K562 (cell line): ENCODE measurements around the gene GUCA1A. TPM values are rescaled to one million over a fixed set of nuclear protein-coding genes. Genes with fewer than 3 reads are reported as not detected.

ENCODE experiments used
- ATAC-seq: fragments of 200-7000 bp; cut with Tn5 transposase; 3 replicates; pipeline ENCODE4 v1.9.1; 2020; ENCODE audit warnings: moderate library complexity
- BruUV-seq: library from RNA; stranded (reverse); fragments of 400-500 nt; replicated peaks from 2 replicates; lab custom pipeline; 2021; lab: Mats Ljungman, UMichigan
- CTCF ChIA-PET: fragments of 300-600 bp; formaldehyde crosslinking; extraction: SDS; loops from one replicate; lab custom pipeline; 2021; ENCODE audit warnings: low intra/inter-chr PET ratio; lab: Yijun Ruan, JAX
- POLR2A ChIA-PET: fragments of 300-600, 350-650 bp; sonication (Branson Sonifier 250); formaldehyde crosslinking; extraction: SDS; loops from one replicate; lab custom pipeline; 2021; ENCODE audit warnings: antibody characterized with exemption, inconsistent platforms; lab: Yijun Ruan, JAX
- DNase-seq, 4 experiments: peaks; one replicate each; pipeline versions ENCODE4 v3.0.0 to v3.0.0-alpha.2; 2011 to 2018; ENCODE audit warnings: low spot score in 3 of 4, mixed read lengths in 3 of 4; ENCODE audit errors: extremely low read depth in 1 of 4
- FAIRE-seq: peaks from 2 replicates; lab custom pipeline; 2011; peaks lifted over from hg19 to GRCh38; lab: Jason Lieb, UNC
- H2AFZ ChIP-seq: 2 replicates; pipeline ENCODE4 v1.6.0; 2011; ENCODE audit warnings: low read depth, low read length, control low read depth, inconsistent platforms
- H3K27ac ChIP-seq: fragments of 200-600 bp; 3 replicates; pipeline ENCODE4 v1.8.0; 2011; ENCODE audit warnings: low read depth, mild to moderate bottlenecking, control low read depth, inconsistent platforms, low read length, moderate library complexity, mixed read lengths; ENCODE audit errors: extremely low read depth
- H3K27me3 ChIP-seq, 2 experiments: fragments of 300-600 bp in 1 of 2; 2 replicates in 1 of 2; 3 replicates in 1 of 2; pipeline versions ENCODE4 v1.6.0 to v1.8.0; 2011; ENCODE audit warnings: inconsistent platforms in 2 of 2, low read length in 2 of 2, mild to moderate bottlenecking in 1 of 2, mixed read lengths in 1 of 2, moderate library complexity in 1 of 2; ENCODE audit not compliant: control insufficient read depth in 2 of 2, insufficient read depth in 2 of 2
- H3K36me3 ChIP-seq: fragments of 300-600 bp; 3 replicates; pipeline ENCODE4 v1.8.0; 2011; ENCODE audit warnings: mild to moderate bottlenecking, low read length, inconsistent platforms; ENCODE audit not compliant: control insufficient read depth, insufficient read depth
- H3K4me1 ChIP-seq, 2 experiments: fragments of 200-600 bp in 1 of 2; replicated peaks in 1 of 2; 2 replicates in 1 of 2; 3 replicates in 1 of 2; pipeline versions ENCODE4 v1.5.1 to v1.8.0; 2011; ENCODE audit warnings: inconsistent platforms in 2 of 2, low read length in 2 of 2, mild to moderate bottlenecking in 1 of 2, mixed read lengths in 1 of 2, moderate library complexity in 1 of 2; ENCODE audit not compliant: control insufficient read depth in 2 of 2, insufficient read depth in 2 of 2
- H3K4me2 ChIP-seq: 2 replicates; pipeline ENCODE4 v1.6.1; 2011; ENCODE audit warnings: low read length, control low read depth, inconsistent platforms, mixed read lengths; ENCODE audit not compliant: insufficient read depth
- H3K4me3 ChIP-seq: fragments of 200-600 bp; sonication (generic), shearing (Covaris generic); 2 replicates; pipeline ENCODE4 v1.5.1; 2016; ENCODE audit warnings: control low read depth, inconsistent platforms
- H3K79me2 ChIP-seq: fragments of 200-600 bp; 3 replicates; pipeline ENCODE4 v1.8.0; 2011; ENCODE audit warnings: low read length, inconsistent platforms; ENCODE audit not compliant: control insufficient read depth, insufficient read depth
- H3K9ac ChIP-seq, 2 experiments: 2 replicates each; pipeline versions ENCODE4 v1.6.0 to v1.6.1; 2011; ENCODE audit warnings: low read depth in 2 of 2, low read length in 2 of 2, control low read depth in 1 of 2, inconsistent platforms in 1 of 2, mild to moderate bottlenecking in 1 of 2, mixed read lengths in 1 of 2; ENCODE audit not compliant: insufficient read depth in 1 of 2
- H3K9me1 ChIP-seq: one replicate; pipeline ENCODE4 v1.6.0; 2011; ENCODE audit warnings: inconsistent platforms, mild to moderate bottlenecking, low read length, moderate library complexity; ENCODE audit not compliant: control insufficient read depth, insufficient read depth
- H3K9me3 ChIP-seq: replicated peaks from 2 replicates; pipeline ENCODE4 v1.5.1; 2011; ENCODE audit warnings: low read depth, low read length, inconsistent platforms; ENCODE audit not compliant: control insufficient read depth, insufficient read depth
- H4K20me1 ChIP-seq: replicated peaks from 2 replicates; pipeline ENCODE4 v1.6.1; 2011; ENCODE audit warnings: low read length, inconsistent platforms, mixed read lengths; ENCODE audit not compliant: control insufficient read depth, insufficient read depth
- ARID2 ChIP-seq: fragments of 450-650 bp; IDR thresholded peaks from 2 replicates; pipeline ENCODE4 v1.6.1; 2017; ENCODE audit warnings: antibody characterized with exemption, mild to moderate bottlenecking
- NCOA4 ChIP-seq: fragments of 450-650 bp; IDR thresholded peaks from 2 replicates; pipeline ENCODE4 v1.6.1; 2018; ENCODE audit warnings: mild to moderate bottlenecking; ENCODE audit not compliant: partially characterized antibody
- WGBS: fragments of 100-300 bp; shearing (Covaris generic); methylation state at CpG from one replicate; pipeline ENCODE4 v1.1.6; 2016; ENCODE audit warnings: low coverage, mixed read lengths; ENCODE audit not compliant: insufficient coverage; ENCODE audit errors: missing lambda C conversion rate; 5-methylcytosine and 5-hydroxymethylcytosine counted together
- in situ Hi-C: fragments of 300-500 bp; cut with MboI; formaldehyde crosslinking; loops from 4 replicates; pipeline ENCODE4 v1.15.0; 2018; ENCODE audit warnings: inconsistent platforms, mixed read lengths
- intact Hi-C: fragments of 100-400 bp; cut with micrococcal nuclease; formaldehyde crosslinking; loops from 2 replicates; pipeline ENCODE4 v1.14.2; 2022
- polyA plus RNA-seq, 8 experiments: library from polyadenylated mRNA; depleted of rRNA in 4 of 8; stranded (reverse) in 5 of 8; unstranded in 3 of 8; fragments of >200 nt; fragmentation: Nextera tagmentation in 2 of 8; fragmentation: Illumina TruSeq in 1 of 8; extraction: Ambion mirVana in 2 of 8; extraction: Trizol in 1 of 8; gene quantifications; 2 replicates each; pipeline versions ENCODE4 v1.2.1 to v1.2.3, GENCODE V29; 2011 to 2014; ENCODE audit warnings: inconsistent platforms in 1 of 8, missing spikeins in 1 of 8
- total RNA-seq, 7 experiments: library from RNA; depleted of rRNA in 6 of 7; stranded (reverse); fragments of >200 nt in 6 of 7; fragmentation: Illumina TruSeq in 2 of 7; extraction: Trizol in 2 of 7; gene quantifications; 2 replicates each; pipeline versions ENCODE4 v1.2.1 to v1.2.3, GENCODE V29; 2011 to 2021; ENCODE audit warnings: low replicate concordance in 1 of 7
- TF ChIP-seq, protein P1 (sequence below): sonication (generic); formaldehyde crosslinking; IDR thresholded peaks from 2 replicates; pipeline ENCODE4 v1.8.0; 2023; ENCODE audit warnings: mild to moderate bottlenecking, missing genetic modification reagents
- TF ChIP-seq, protein P2 (sequence below): sonication (generic); formaldehyde crosslinking; IDR thresholded peaks from 2 replicates; pipeline ENCODE4 v1.5.0; 2020; ENCODE audit warnings: missing genetic modification reagents
- TF ChIP-seq, protein P3 (sequence below): fragments of 450-650 bp; formaldehyde crosslinking; IDR thresholded peaks from 2 replicates; pipeline ENCODE4 v1.4.0; 2020; ENCODE audit warnings: mild to moderate bottlenecking, mixed read lengths

GUCA1A gene
- total and polyA plus RNA-seq, 9 of the 15 experiments (the other 6 are each of a cell fraction or from before 2014, with no cell fraction given), result not detected

DNA sequence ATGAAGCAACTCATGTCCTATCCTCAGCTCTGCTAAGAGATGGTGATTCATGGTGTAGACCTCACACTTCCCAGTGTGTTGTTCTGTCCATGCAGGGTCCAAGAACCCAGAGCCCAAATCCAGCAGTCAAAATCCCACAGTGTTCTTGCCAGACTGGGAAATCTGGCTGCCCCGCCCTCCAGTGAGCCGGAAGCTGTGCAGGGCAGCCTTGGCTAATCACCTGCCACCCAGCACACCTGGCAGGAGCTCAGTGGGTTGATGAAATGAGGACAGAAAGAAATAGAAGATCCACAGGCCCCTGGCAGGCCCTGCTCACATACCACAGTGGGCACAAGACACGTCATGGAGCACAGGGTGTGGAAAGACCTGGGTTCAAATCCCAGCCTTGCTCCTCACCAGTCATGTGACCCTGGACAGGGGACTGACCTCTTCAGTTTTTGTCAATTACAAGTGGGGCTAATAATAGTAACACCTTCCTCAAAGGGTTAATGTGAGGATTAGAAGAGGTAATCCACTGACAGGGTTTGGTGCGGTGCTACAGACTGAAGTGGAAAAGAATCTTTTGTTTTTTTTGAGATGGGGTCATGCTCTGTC, 13.6 kb upstream of the GUCA1A start:
- Histone ChIP-seq H3K9me1 (no peaks in the 10 kb centered on the region), H3K9ac (peak overlapping the region in 1 of 2 experiments; percentile 9; a peak in 1 of 4 replicates), H3K27me3 (peaks cover 7 to 47% of the 10 kb centered on the region in 2 experiments; a peak in 3 of 5 replicates), H3K36me3 (no peaks in the 10 kb centered on the region; the same call in 2 of the 3 replicates), H2AFZ (no peak overlapping the region), H3K79me2 (no peaks in the 10 kb centered on the region), H3K27ac (no peak overlapping the region), H3K9me3 (no peaks in the 10 kb centered on the region), H3K4me2 (no peak overlapping the region), H3K4me3 (no peak overlapping the region), H4K20me1 (no peaks in the 10 kb centered on the region), H3K4me1 (peaks cover 0 to 7% of the 10 kb centered on the region in 2 experiments; a peak in 3 of 5 replicates)
- intact Hi-C loops (no loop called here), in situ Hi-C loops (loop anchor here (5.0 kb wide), 1 partner anchor 82 kb away; no protein-coding TSS in a partner anchor)
- TF ChIP-seq, protein P1, sequence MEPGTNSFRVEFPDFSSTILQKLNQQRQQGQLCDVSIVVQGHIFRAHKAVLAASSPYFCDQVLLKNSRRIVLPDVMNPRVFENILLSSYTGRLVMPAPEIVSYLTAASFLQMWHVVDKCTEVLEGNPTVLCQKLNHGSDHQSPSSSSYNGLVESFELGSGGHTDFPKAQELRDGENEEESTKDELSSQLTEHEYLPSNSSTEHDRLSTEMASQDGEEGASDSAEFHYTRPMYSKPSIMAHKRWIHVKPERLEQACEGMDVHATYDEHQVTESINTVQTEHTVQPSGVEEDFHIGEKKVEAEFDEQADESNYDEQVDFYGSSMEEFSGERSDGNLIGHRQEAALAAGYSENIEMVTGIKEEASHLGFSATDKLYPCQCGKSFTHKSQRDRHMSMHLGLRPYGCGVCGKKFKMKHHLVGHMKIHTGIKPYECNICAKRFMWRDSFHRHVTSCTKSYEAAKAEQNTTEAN, result no peak
- TF ChIP-seq, protein P2, sequence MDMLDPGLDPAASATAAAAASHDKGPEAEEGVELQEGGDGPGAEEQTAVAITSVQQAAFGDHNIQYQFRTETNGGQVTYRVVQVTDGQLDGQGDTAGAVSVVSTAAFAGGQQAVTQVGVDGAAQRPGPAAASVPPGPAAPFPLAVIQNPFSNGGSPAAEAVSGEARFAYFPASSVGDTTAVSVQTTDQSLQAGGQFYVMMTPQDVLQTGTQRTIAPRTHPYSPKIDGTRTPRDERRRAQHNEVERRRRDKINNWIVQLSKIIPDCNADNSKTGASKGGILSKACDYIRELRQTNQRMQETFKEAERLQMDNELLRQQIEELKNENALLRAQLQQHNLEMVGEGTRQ, result peak; percentile 24; the same call in 1 of the 2 replicates
- TF ChIP-seq NCOA4 (no peak), ARID2 (no peak)
- TF ChIP-seq, protein P3, sequence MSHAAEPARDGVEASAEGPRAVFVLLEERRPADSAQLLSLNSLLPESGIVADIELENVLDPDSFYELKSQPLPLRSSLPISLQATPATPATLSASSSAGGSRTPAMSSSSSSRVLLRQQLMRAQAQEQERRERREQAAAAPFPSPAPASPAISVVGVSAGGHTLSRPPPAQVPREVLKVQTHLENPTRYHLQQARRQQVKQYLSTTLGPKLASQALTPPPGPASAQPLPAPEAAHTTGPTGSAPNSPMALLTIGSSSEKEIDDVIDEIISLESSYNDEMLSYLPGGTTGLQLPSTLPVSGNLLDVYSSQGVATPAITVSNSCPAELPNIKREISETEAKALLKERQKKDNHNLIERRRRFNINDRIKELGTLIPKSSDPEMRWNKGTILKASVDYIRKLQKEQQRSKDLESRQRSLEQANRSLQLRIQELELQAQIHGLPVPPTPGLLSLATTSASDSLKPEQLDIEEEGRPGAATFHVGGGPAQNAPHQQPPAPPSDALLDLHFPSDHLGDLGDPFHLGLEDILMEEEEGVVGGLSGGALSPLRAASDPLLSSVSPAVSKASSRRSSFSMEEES (CRISPR knock-in tag), result peak; percentile 82
- no peak for ATAC-seq
- no peak for DNase-seq
- no peak for FAIRE-seq
- 5% methylated on average over 4 of the region's 4 CpGs for WGBS
- BruUV-seq, result no TSS peak
- ChIA-PET POLR2A (interaction anchor here (1.1 kb wide), 1 partner anchor 10 kb away, joined by 4 read pairs; no protein-coding TSS in a partner anchor), CTCF (no interaction called here)
